ENCODE measurements around the gene TIE1. TPM values are rescaled to one million over a fixed set of nuclear protein-coding genes. Genes with fewer than 3 reads are reported as not detected.
A peak's percentile ranks its signal among the peaks of the same experiment; 100 is the strongest.

The TIE1 gene
- total RNA-seq, 1 experiment from 2014 or later = not detected

- H3K27ac ChIP-seq (ENCODE audit: low read depth, low read length, poor library complexity, severe bottlenecking) = no peak overlapping the region
- no TSS peak for BruUV-seq (replicated peaks)
- ChIA-PET CTCF (no interaction called here), POLR2A (ENCODE audit: low non-redundant PET) (no interaction called here)
- peaks cover under 1% of the 10 kb centered on the region for H3K9me3 ChIP-seq (ENCODE audit: low read depth, low read length, poor library complexity, severe bottlenecking)
- H3K4me3 ChIP-seq (ENCODE audit: low read depth, low read length, poor library complexity, severe bottlenecking) = no peak overlapping the region
- no peaks in the 10 kb centered on the region for H3K36me3 ChIP-seq (ENCODE audit: insufficient read depth, low read length, poor library complexity, severe bottlenecking)
- no peak for TF ChIP-seq CTCF (conservative IDR thresholded peaks at IDR 0.05; ENCODE audit: low read depth, low read length)
- TF ChIP-seq EZH2 (IDR thresholded peaks at IDR 0.05; ENCODE audit: borderline replicate concordance, low read depth, low read length, poor library complexity, severe bottlenecking) = no peak
- peaks cover 5% of the 10 kb centered on the region for H3K4me1 ChIP-seq (ENCODE audit: insufficient read depth, low read length, poor library complexity, severe bottlenecking)
- H3K27me3 ChIP-seq (replicated peaks; ENCODE audit: insufficient read depth, low read depth, low read length, poor library complexity) = no peaks in the 10 kb centered on the region
- DNase-seq (ENCODE audit: low spot score) = no peak
- intact Hi-C loops (cut with micrococcal nuclease; ENCODE audit: unreplicated experiment) = no loop called here
Measured at GRCh38 chr1:43322506-43322905, 21.7 kb downstream of the TIE1 start.

GRCh38 chr1:43324810-43325209, 24.0 kb downstream of the TIE1 start:
- no TSS peak for BruUV-seq (replicated peaks)
- Histone ChIP-seq H3K4me1 (ENCODE audit: insufficient read depth, low read length, poor library complexity, severe bottlenecking) (peaks cover 5% of the 10 kb centered on the region), H3K9me3 (ENCODE audit: low read depth, low read length, poor library complexity, severe bottlenecking) (peaks cover 11% of the 10 kb centered on the region), H3K36me3 (ENCODE audit: insufficient read depth, low read length, poor library complexity, severe bottlenecking) (no peaks in the 10 kb centered on the region), H3K27me3 (replicated peaks; ENCODE audit: insufficient read depth, low read depth, low read length, poor library complexity) (no peaks in the 10 kb centered on the region), H3K27ac (ENCODE audit: low read depth, low read length, poor library complexity, severe bottlenecking) (no peak overlapping the region), H3K4me3 (ENCODE audit: low read depth, low read length, poor library complexity, severe bottlenecking) (no peak overlapping the region)
- intact Hi-C loops (cut with micrococcal nuclease; ENCODE audit: unreplicated experiment) = no loop called here
- CTCF ChIA-PET = interaction anchor here (0.6 kb wide), 1 partner anchor 412 kb away, joined by 3 read pairs; no protein-coding TSS in a partner anchor
- POLR2A ChIA-PET (ENCODE audit: low non-redundant PET) = no interaction called here
- no peak for TF ChIP-seq CTCF (conservative IDR thresholded peaks at IDR 0.05; ENCODE audit: low read depth, low read length)
- no peak for TF ChIP-seq EZH2 (IDR thresholded peaks at IDR 0.05; ENCODE audit: borderline replicate concordance, low read depth, low read length, poor library complexity, severe bottlenecking)
- peak; percentile 64 for DNase-seq (ENCODE audit: low spot score)

DNA sequence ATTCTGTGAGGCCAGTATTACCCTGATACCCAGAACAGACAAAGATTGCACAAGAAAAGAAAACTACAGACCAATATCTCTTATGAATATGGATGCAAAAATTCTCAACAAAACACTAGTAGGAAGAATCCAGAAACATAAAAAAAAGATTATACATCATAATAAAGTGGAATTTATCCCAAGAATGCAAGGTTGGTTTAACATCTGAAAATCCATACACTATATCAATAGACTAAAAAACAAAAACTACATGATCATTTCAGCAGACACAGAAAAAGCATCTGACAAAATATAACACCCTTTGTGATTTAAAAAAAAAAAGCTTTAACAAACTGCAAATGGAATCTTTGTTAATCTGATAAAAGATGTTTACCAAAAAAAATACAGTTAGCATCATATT, 24.6 kb downstream of the TIE1 start:
- BruUV-seq (replicated peaks) = no TSS peak
- intact Hi-C loops (cut with micrococcal nuclease; ENCODE audit: unreplicated experiment) = no loop called here
- no peaks in the 10 kb centered on the region for H3K36me3 ChIP-seq (ENCODE audit: insufficient read depth, low read length, poor library complexity, severe bottlenecking)
- POLR2A ChIA-PET (ENCODE audit: low non-redundant PET) = no interaction called here
- no peak for DNase-seq (ENCODE audit: low spot score)
- no peak overlapping the region for H3K4me3 ChIP-seq (ENCODE audit: low read depth, low read length, poor library complexity, severe bottlenecking)
- CTCF ChIA-PET = no interaction called here
- TF ChIP-seq EZH2 (IDR thresholded peaks at IDR 0.05; ENCODE audit: borderline replicate concordance, low read depth, low read length, poor library complexity, severe bottlenecking) (no peak), CTCF (conservative IDR thresholded peaks at IDR 0.05; ENCODE audit: low read depth, low read length) (no peak)
- peaks cover 11% of the 10 kb centered on the region for H3K9me3 ChIP-seq (ENCODE audit: low read depth, low read length, poor library complexity, severe bottlenecking)
- no peak overlapping the region for H3K27ac ChIP-seq (ENCODE audit: low read depth, low read length, poor library complexity, severe bottlenecking)
- no peaks in the 10 kb centered on the region for H3K27me3 ChIP-seq (replicated peaks; ENCODE audit: insufficient read depth, low read depth, low read length, poor library complexity)
- peaks cover 8% of the 10 kb centered on the region for H3K4me1 ChIP-seq (ENCODE audit: insufficient read depth, low read length, poor library complexity, severe bottlenecking)
